SW 1271 (cell line): ENCODE measurements around the gene MYH2.

Source experiments
- DNase-seq, 2 experiments: peaks; one replicate each; lab custom pipeline; 2025; lab: John Stamatoyannopoulos, UW

MYH2 gene

GRCh38 chr17:10516065-10516464 lies 33.4 kb downstream of the MYH2 start:
- no peak for DNase-seq

DNA sequence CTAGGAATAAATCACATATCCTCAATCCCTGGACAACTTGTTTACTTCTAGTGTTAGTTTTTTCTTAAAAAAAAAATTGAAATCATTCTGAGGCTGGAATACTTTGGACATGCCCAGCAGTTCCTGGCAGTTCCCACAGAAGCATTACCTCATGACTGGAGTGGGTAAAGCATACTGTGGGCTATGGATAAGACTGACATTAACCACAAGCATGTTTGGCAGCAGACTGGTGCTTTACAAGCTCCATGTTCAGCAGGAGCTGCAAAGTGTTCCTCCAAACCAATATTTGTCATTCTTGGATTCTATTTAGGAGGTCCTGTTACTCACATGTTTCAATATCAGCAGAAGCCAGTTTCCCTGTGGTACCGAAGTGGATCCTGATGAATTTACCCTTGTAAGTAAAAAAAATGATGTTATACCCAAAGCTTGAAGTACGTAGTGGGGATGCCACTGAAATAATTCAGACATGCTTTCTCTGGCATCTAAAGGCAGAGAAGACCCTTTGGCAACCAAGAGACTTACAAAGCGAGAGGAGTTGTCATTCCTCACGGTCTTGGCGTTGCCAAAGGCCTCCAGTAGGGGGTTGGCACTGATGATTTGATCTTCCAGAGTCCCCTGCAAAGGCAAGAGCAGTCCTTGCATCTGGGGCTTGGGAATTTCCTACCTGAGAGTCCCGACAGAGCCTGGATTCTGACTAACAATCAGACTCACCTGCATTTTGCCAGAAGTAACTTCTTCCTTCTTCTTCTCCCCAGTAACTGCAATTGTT lies 36.0 kb downstream of the MYH2 start:
- DNase-seq: no peak

GRCh38 chr17:10512856-10513255 lies 36.6 kb downstream of the MYH2 start:
- no peak for DNase-seq

- DNase-seq: no peak
These were observed 49.5 kb downstream of the MYH2 start for GRCh38 chr17:10499950-10500349.

GRCh38 chr17:10492004-10492403 lies 57.5 kb downstream of the MYH2 start:
- no peak for DNase-seq

DNA sequence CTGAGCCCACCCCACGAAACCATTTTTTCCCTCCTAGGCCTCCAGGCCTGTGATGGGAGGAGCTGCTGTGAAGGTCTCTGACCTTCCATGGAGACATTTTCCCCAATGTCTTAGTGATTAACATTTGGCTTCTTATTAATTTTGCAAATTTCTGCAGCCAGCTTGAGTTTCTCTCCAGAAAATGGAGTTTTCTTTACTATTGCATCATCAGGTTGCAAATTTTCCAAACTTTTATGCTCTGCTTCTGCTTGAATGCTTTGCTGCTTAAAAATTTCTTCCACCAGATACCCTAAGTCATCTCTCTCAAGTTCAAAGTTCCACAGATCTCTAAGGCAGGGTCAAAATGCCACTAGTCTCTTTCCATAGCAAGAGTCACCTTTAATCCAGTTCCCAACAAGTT lies 67.2 kb downstream of the MYH2 start:
- DNase-seq: no peak

DNA sequence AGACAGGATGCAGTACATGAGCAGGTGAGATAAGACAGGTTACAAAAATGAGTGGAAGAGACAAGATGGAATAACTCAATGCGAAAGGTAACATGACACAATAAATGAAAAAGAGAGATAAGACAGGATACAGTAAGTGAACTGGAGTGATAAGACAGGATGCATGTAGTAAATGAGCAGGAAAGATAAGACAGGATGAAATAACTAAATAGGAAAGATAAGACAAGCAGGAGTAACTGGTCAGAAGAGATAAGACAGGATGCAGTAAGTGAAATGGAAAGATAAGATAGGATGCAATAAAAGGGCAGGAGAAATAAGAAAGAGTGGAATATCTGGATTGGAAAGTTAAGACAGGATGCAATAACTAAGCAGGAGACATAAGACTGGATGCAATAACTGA lies 71.8 kb downstream of the MYH2 start:
- DNase-seq: no peak

DNA sequence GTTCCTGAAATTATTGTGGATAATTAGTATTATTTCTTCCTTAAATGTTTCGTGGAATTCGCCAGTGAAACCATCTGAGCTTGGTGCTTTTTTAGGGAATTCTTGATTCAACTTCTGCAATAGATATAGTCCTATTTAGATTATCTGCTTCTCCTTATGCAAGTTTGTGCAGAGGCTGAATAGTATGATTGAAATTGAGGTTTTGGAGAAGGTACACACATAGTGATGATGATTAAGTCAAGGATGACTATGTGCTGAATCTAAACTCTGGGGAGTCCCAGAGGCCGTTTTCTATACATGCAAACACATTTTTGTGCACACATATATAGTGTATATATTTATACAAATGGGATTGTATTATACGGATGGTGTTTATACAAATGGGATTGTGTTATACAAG lies 74.9 kb downstream of the MYH2 start:
- no peak for DNase-seq

GRCh38 chr17:10471858-10472257 lies 77.6 kb downstream of the MYH2 start:
- DNase-seq: no peak
